A549 treated with Hydrocortisone at 1 μM for 4 hours (cell line): ENCODE measurements around the gene GCGR. TPM values are rescaled to one million over a fixed set of nuclear protein-coding genes. Genes with fewer than 3 reads are reported as not detected.

Experiments
- total RNA-seq: library from RNA; stranded (reverse); fragments of 200-300 nt; extraction: Qiagen RNA extraction; gene quantifications from 5 replicates; pipeline ENCODE4 v1.2.3, GENCODE V29; 2022

GCGR gene
- total RNA-seq, result 0.08 to 0.47 TPM (median 0.30 TPM) in 5 replicates

GRCh38 chr17:81803728-81804558 is at the start of gene GCGR:
Gene GCGR (plus strand): TSS chr17:81804150. CDS start chr17:81809019, 4,869 bp downstream.

GRCh38 chr17:81833160-81833920 is 29.4 kb downstream of the GCGR start, which contains the start of gene MCRIP1:
Gene MCRIP1 (minus strand): TSS chr17:81833291. CDS start chr17:81824506, 8,785 bp downstream.

GRCh38 chr17:81834831-81835267 is 30.9 kb downstream of the GCGR start, which contains the start of gene PPP1R27:
Gene PPP1R27 (minus strand): TSS chr17:81835050. CDS start chr17:81834953, 97 bp downstream.

GRCh38 chr17:81859906-81860755 is 56.2 kb downstream of the GCGR start, which contains the start of gene P4HB:
Gene P4HB (minus strand): TSS chr17:81860535. CDS start chr17:81860471, 64 bp downstream.

Other genes starting within 250 kb of the GCGR start
- 92.6 to 101 TPM (median 93.6 TPM) in 5 replicates for gene NPLOC4, start 167.0 kb upstream of the GCGR start, total RNA-seq
- 4.4 to 5.6 TPM (median 4.8 TPM) in 5 replicates for gene TSPAN10, start 167.0 kb upstream of the GCGR start, total RNA-seq
- 1.2 to 3.1 TPM (median 2.5 TPM) in 5 replicates for gene PDE6G, start 147.6 kb upstream of the GCGR start, total RNA-seq
- 35.7 to 66.2 TPM (median 58.0 TPM) in 5 replicates for gene OXLD1, start 137.5 kb upstream of the GCGR start, total RNA-seq
- 59.6 to 70.3 TPM (median 61.4 TPM) in 5 replicates for gene CCDC137, start 137.4 kb upstream of the GCGR start, total RNA-seq
- gene ARL16, start 120.4 kb upstream of the GCGR start, total RNA-seq, result 46.1 to 52.5 TPM (median 49.2 TPM) in 5 replicates
- 146 to 202 TPM (median 189 TPM) in 5 replicates for gene HGS, start 120.1 kb upstream of the GCGR start, total RNA-seq
- 207 to 319 TPM (median 292 TPM) in 5 replicates for gene MRPL12, start 100.8 kb upstream of the GCGR start, total RNA-seq
- gene SLC25A10, start 91.9 kb upstream of the GCGR start, total RNA-seq, result 31.5 to 44.9 TPM (median 40.7 TPM) in 5 replicates
- gene MCRIP1, start 29.1 kb downstream of the GCGR start, total RNA-seq, result 82.0 to 105 TPM (median 93.6 TPM) in 5 replicates
- gene PPP1R27, start 30.9 kb downstream of the GCGR start, total RNA-seq, result 0.15 to 0.39 TPM (median 0.22 TPM) in 4 of 5 replicates, not detected in the other
- 666 to 810 TPM (median 679 TPM) in 5 replicates for gene P4HB, start 56.4 kb downstream of the GCGR start, total RNA-seq
- gene ARHGDIA, start 67.2 kb downstream of the GCGR start, total RNA-seq, result 561 to 665 TPM (median 634 TPM) in 5 replicates
- 171 to 247 TPM (median 233 TPM) in 5 replicates for gene ALYREF, start 87.4 kb downstream of the GCGR start, total RNA-seq
- 179 to 295 TPM (median 289 TPM) in 5 replicates for gene ANAPC11, start 87.6 kb downstream of the GCGR start, total RNA-seq
- gene NPB, start 98.1 kb downstream of the GCGR start, total RNA-seq, result 0.36 to 0.59 TPM (median 0.53 TPM) in 5 replicates
- gene PCYT2, start 107.2 kb downstream of the GCGR start, total RNA-seq, result 14.4 to 17.4 TPM (median 16.9 TPM) in 5 replicates
- gene SIRT7, start 114.0 kb downstream of the GCGR start, total RNA-seq, result 32.8 to 46.8 TPM (median 42.2 TPM) in 5 replicates
- 28.2 to 33.6 TPM (median 29.0 TPM) in 5 replicates for gene MAFG, start 123.6 kb downstream of the GCGR start, total RNA-seq
- 68.6 to 86.8 TPM (median 85.6 TPM) in 5 replicates for gene PYCR1, start 133.2 kb downstream of the GCGR start, total RNA-seq
- not detected in 5 replicates for gene MYADML2, start 143.1 kb downstream of the GCGR start, total RNA-seq
- gene NOTUM, start 157.0 kb downstream of the GCGR start, total RNA-seq, result 0.14 to 0.37 TPM (median 0.35 TPM) in 5 replicates
- gene ASPSCR1, start 173.5 kb downstream of the GCGR start, total RNA-seq, result 20.7 to 30.1 TPM (median 27.2 TPM) in 5 replicates
- gene CENPX, start 218.7 kb downstream of the GCGR start, total RNA-seq, result 123 to 204 TPM (median 184 TPM) in 5 replicates
- gene LRRC45, start 219.2 kb downstream of the GCGR start, total RNA-seq, result 11.0 to 15.6 TPM (median 13.4 TPM) in 5 replicates
- 25.9 to 40.2 TPM (median 36.1 TPM) in 5 replicates for gene RAC3, start 227.5 kb downstream of the GCGR start, total RNA-seq
- 61.0 to 102 TPM (median 96.9 TPM) in 5 replicates for gene DCXR, start 233.5 kb downstream of the GCGR start, total RNA-seq
- 18.5 to 24.7 TPM (median 23.0 TPM) in 5 replicates for gene RFNG, start 247.7 kb downstream of the GCGR start, total RNA-seq
- 114 to 145 TPM (median 137 TPM) in 5 replicates for gene GPS1, start 247.7 kb downstream of the GCGR start, total RNA-seq